DOHH2 (cell line): ENCODE measurements around the gene ANK3.

Source experiments
- H3F3A ChIP-seq: fragments of 200-600 bp; sonication (generic), shearing (Covaris generic); 2 replicates; pipeline ENCODE4 v1.6.0; 2016; ENCODE audit warnings: antibody characterized with exemption, mild to moderate bottlenecking; ENCODE audit not compliant: control insufficient read depth, insufficient read depth
- H3K27ac ChIP-seq: fragments of 200-600 bp; sonication (generic); 2 replicates; pipeline ENCODE4 v1.5.1; 2014; ENCODE audit warnings: low read depth, mild to moderate bottlenecking, low read length, moderate library complexity
- H3K27me3 ChIP-seq: fragments of 200-600 bp; sonication (generic); 2 replicates; pipeline ENCODE4 v1.6.1; 2014; ENCODE audit warnings: mild to moderate bottlenecking, low read length, mixed read lengths; ENCODE audit not compliant: control insufficient read depth
- H3K36me3 ChIP-seq: fragments of 200-600 bp; sonication (generic); 2 replicates; pipeline ENCODE4 v1.6.1; 2014; ENCODE audit warnings: mild to moderate bottlenecking, low read length, moderate library complexity, mixed read lengths; ENCODE audit not compliant: control insufficient read depth
- H3K4me1 ChIP-seq: fragments of 200-600 bp; sonication (generic); 2 replicates; pipeline ENCODE4 v1.6.1; 2014; ENCODE audit warnings: mild to moderate bottlenecking, low read length, mixed read lengths; ENCODE audit not compliant: control insufficient read depth
- H3K4me2 ChIP-seq: fragments of 200-600 bp; sonication (generic); 2 replicates; pipeline ENCODE4 v1.6.0; 2014; ENCODE audit warnings: mild to moderate bottlenecking, low read length, moderate library complexity
- H3K4me3 ChIP-seq: fragments of 200-600 bp; sonication (generic); 2 replicates; pipeline ENCODE4 v1.5.1; 2014; ENCODE audit warnings: mild to moderate bottlenecking, low read length, mixed read lengths
- H3K79me2 ChIP-seq: fragments of 200-600 bp; sonication (generic); 2 replicates; pipeline ENCODE4 v1.6.1; 2014; ENCODE audit warnings: mild to moderate bottlenecking, low read length, mixed read lengths; ENCODE audit not compliant: control insufficient read depth
- H3K9me2 ChIP-seq: fragments of 200-600 bp; sonication (generic); replicated peaks from 2 replicates; pipeline ENCODE4 v1.6.1; 2014; ENCODE audit warnings: mild to moderate bottlenecking, low read length, mixed read lengths; ENCODE audit not compliant: control insufficient read depth
- H3K9me3 ChIP-seq: fragments of 200-600 bp; sonication (generic); 2 replicates; pipeline ENCODE4 v1.6.1; 2014; ENCODE audit warnings: antibody characterized with exemption, low read length, mixed read lengths; ENCODE audit not compliant: control insufficient read depth, insufficient read depth
- H4K20me1 ChIP-seq: fragments of 200-600 bp; sonication (generic); 2 replicates; pipeline ENCODE4 v1.6.0; 2014; ENCODE audit warnings: low read depth, mild to moderate bottlenecking, antibody characterized with exemption, low read length, moderate library complexity; ENCODE audit not compliant: control insufficient read depth, insufficient read depth
- CTCF ChIP-seq: fragments of 200-600 bp; sonication (generic); IDR thresholded peaks from one replicate; pipeline ENCODE4 v1.5.1; 2014; ENCODE audit warnings: antibody characterized with exemption, mild to moderate bottlenecking, low read depth, low read length; ENCODE audit not compliant: poor library complexity, severe bottlenecking
- EZH2phosphoT487 ChIP-seq: fragments of 200-600 bp; sonication (generic); IDR thresholded peaks from 2 replicates; pipeline ENCODE4 v1.6.1; 2017; ENCODE audit warnings: borderline replicate concordance, mild to moderate bottlenecking, antibody characterized with exemption, low read length, moderate library complexity, mixed read lengths

The ANK3 gene

GRCh38 chr10:60222047-60222446, 167.6 kb downstream of the ANK3 start:
- TF ChIP-seq CTCF = no peak
- TF ChIP-seq EZH2phosphoT487 = no peak
- no peaks in the 10 kb centered on the region for H3K9me2 ChIP-seq
- H3K4me2 ChIP-seq = no peak overlapping the region
- H3K4me3 ChIP-seq = no peak overlapping the region
- no peaks in the 10 kb centered on the region for H3K27me3 ChIP-seq
- peaks cover 74% of the 10 kb centered on the region for H3K4me1 ChIP-seq
- H3K79me2 ChIP-seq = peaks cover 7% of the 10 kb centered on the region; the same call in 1 of the 2 replicates
- peaks cover 68% of the 10 kb centered on the region for H3K36me3 ChIP-seq
- no peaks in the 10 kb centered on the region for H4K20me1 ChIP-seq
- H3K9me3 ChIP-seq = no peaks in the 10 kb centered on the region
- no peak overlapping the region for H3K27ac ChIP-seq
- H3F3A ChIP-seq = no peaks in the 10 kb centered on the region

- 0 out of 2 replicates have a peak, but pooled peaks cover 9% of the 10 kb centered on the region for H3F3A ChIP-seq
- no peaks in the 10 kb centered on the region for H3K27me3 ChIP-seq
- peak overlapping the region; percentile 34 for H3K4me2 ChIP-seq
- no peaks in the 10 kb centered on the region for H4K20me1 ChIP-seq
- H3K79me2 ChIP-seq = no peaks in the 10 kb centered on the region; the same call in 1 of the 2 replicates
- H3K9me2 ChIP-seq = no peaks in the 10 kb centered on the region
- H3K27ac ChIP-seq = peak overlapping the region; percentile 27
- H3K36me3 ChIP-seq = peaks cover 60% of the 10 kb centered on the region
- H3K4me3 ChIP-seq = peak overlapping the region; percentile 9; the same call in 1 of the 2 replicates
- TF ChIP-seq EZH2phosphoT487 (no peak), CTCF (no peak)
- H3K9me3 ChIP-seq = peaks cover 6% of the 10 kb centered on the region; the same call in 1 of the 2 replicates
- H3K4me1 ChIP-seq = peaks cover 71% of the 10 kb centered on the region
Measured at GRCh38 chr10:60212195-60212594, 177.5 kb downstream of the ANK3 start.

DNA sequence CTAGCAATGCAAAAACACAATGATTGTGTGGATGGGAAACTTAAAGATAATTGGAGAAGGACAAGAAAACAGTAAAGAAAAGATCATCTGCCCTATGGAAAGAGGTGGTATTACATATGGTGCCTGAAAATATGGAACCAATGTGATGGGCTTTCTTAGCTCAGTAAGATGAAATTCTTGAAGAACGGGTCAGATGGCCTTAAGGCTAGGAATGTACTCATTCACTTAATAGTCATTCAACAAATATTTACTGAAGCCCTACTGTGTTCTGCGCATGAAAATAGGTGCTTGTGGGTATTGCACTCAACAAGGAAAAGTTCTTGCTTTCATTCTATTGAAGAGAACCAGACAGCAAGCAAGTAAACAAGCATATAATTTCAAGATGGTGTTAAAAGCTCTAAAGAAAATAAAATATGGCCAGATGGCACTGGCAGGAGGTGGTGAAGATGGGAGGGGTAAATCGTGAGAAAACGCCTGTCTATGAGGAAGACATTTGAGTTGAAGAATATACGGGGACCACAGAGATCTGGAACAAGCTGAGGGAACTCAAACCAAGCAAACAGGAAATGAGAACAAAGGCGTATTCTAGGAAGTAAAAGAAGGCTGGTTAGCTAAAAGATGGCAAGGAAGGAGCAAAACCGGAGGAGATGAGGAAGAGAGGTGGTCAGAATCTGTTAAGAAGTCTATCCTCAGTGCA, 179.7 kb downstream of the ANK3 start:
- Histone ChIP-seq H3K79me2 (no peaks in the 10 kb centered on the region; the same call in 1 of the 2 replicates), H3K4me2 (no peak overlapping the region), H3K36me3 (peaks cover 78% of the 10 kb centered on the region), H4K20me1 (no peaks in the 10 kb centered on the region), H3F3A (0 out of 2 replicates have a peak, but pooled peaks cover 5% of the 10 kb centered on the region), H3K9me2 (no peaks in the 10 kb centered on the region), H3K27ac (no peak overlapping the region; the same call in 1 of the 2 replicates), H3K27me3 (no peaks in the 10 kb centered on the region), H3K9me3 (no peaks in the 10 kb centered on the region), H3K4me1 (peaks cover 55% of the 10 kb centered on the region), H3K4me3 (no peak overlapping the region)
- TF ChIP-seq EZH2phosphoT487 (no peak), CTCF (no peak)
